Heart right ventricle (tissue), 16 donors: ENCODE results near the gene RABL6. TPM values are rescaled to one million over a fixed set of nuclear protein-coding genes. Genes with fewer than 3 reads are reported as not detected.
"Not testable (repeated sequence)": the region's sequence is repeated elsewhere in the genome, so short reads cannot be mapped to it uniquely, and the experiment has no call there.

Experiments used
- ATAC-seq, 8 donors: fragments of 200-7000 bp; cut with Tn5 transposase; one replicate each; pipeline ENCODE4 v1.9.1; 2020; ENCODE audit warnings: mild to moderate bottlenecking in 8 of 8, moderate library complexity in 8 of 8, moderate number of reproducible peaks in 1 of 8
- DNase-seq, 2 donors: peaks; one replicate each; pipeline ENCODE4 v3.0.0-alpha.2; 2020
- H3K27ac ChIP-seq, 10 donors: fragments of 200-600 bp; sonication (generic) in 2 of 10; one replicate each; pipeline versions ENCODE4 v1.5.0 to v1.8.0; 2020 to 2022; ENCODE audit warnings: mild to moderate bottlenecking in 3 of 10
- H3K27me3 ChIP-seq, 7 donors: fragments of 200-600 bp; one replicate each; pipeline ENCODE4 v1.8.0; 2021 to 2022; ENCODE audit warnings: mild to moderate bottlenecking in 2 of 7
- H3K36me3 ChIP-seq, 9 donors: fragments of 200-600 bp; sonication (generic) in 1 of 9; one replicate each; pipeline versions ENCODE4 v1.5.0 to v1.8.0; 2020 to 2022; ENCODE audit warnings: mild to moderate bottlenecking in 2 of 9
- H3K4me1 ChIP-seq, 9 donors: fragments of 200-600 bp; sonication (generic) in 1 of 9; one replicate each; pipeline versions ENCODE4 v1.5.0 to v1.8.0; 2020 to 2022; ENCODE audit warnings: mild to moderate bottlenecking in 4 of 9
- H3K4me3 ChIP-seq, 10 donors: fragments of 200-600 bp; sonication (generic) in 2 of 10; one replicate each; pipeline versions ENCODE4 v1.5.0 to v1.8.0; 2020 to 2022; ENCODE audit warnings: mild to moderate bottlenecking in 7 of 10, moderate library complexity in 2 of 10
- H3K9me3 ChIP-seq, 11 donors: fragments of 200-600 bp in 10 of 11; sonication (generic) in 2 of 11; one replicate each; pipeline versions ENCODE4 v1.5.0 to v1.8.0; 2013 to 2022; ENCODE audit warnings: mild to moderate bottlenecking in 2 of 11, control low read depth in 1 of 11, moderate library complexity in 1 of 11
- WGBS, 2 donors: extraction: QIAGEN DNeasy Blood & Tissue Kit; methylation state at CpG; one replicate each; pipeline ENCODE4 v1.1.7; 2013; ENCODE audit warnings: inconsistent platforms in 1 of 2; 5-methylcytosine and 5-hydroxymethylcytosine counted together
- intact Hi-C, 10 donors: fragments of 100-400 bp; cut with DNase I; formaldehyde crosslinking; loops; one replicate each; pipeline versions ENCODE4 v1.11.1 to v1.14.2; 2022
- polyA plus RNA-seq, 2 donors: library from polyadenylated mRNA; stranded (reverse); fragments of 200-250 nt; gene quantifications; one replicate each; pipeline ENCODE4 v1.2.3, GENCODE V29; 2013
- total RNA-seq, 10 donors: library from RNA; stranded (reverse); fragmentation: NEBNext Ultra II Directional in 3 of 10; extraction: Animal tissue kit (Norgen Biotek cat#: 25700) in 3 of 10; gene quantifications; one replicate each; pipeline versions ENCODE4 v1.2.1 to v1.2.4, GENCODE V29; 2021 to 2023
- TF ChIP-seq, protein P1 (sequence below), 9 donors: fragments of 200-600 bp; sonication (generic) in 2 of 9; IDR thresholded peaks; one replicate each; pipeline versions ENCODE4 v1.5.0 to v1.8.0; 2021 to 2022; ENCODE audit warnings: antibody characterized with exemption in 9 of 9, mild to moderate bottlenecking in 5 of 9, moderate library complexity in 1 of 9
- donor health status: Arrhythmogenic right ventricular cardiomyopathy.
- donor health status: ischemic (EF 13 %, LVEDD 7.1; RV severe dilation, severe dysfunction).
- donor health status: healthy with polysubstance abuse.
- donor health status: DM: no; HTN: yes; CAD: no.
- donor health status: DM: no; HTN: no; CAD: no.
- donor health status: ischemic (EF 25% LVEDD 6.9; RV normal size, moderate dysfunction).
- donor health status: ischemic (EF 25% LVEDD 5.7; RV mildly dilated, moderate dysfunction).
- donor health status: healthy.
- donor health status: DM: yes; HTN: yes; CAD: no.
- donor health status: Ischemic cardiomyopathy.
- donor health status: ischemic (EF 35%, LVEDD 5.7; RV mildly dilated, moderate dysfunction).
- donor health status: nonischemic (EF 11% LVEDD 7.7; RV severe dilation, severe dysfunction).
- donor health status: DM: yes; HTN: yes; CAD: no.
- donor health status: PGD.
- donor health status: ischemic (EF 29% LVEDD 5.4; RV normal size, mild dysfunction).
- donor health status: nonischemic (EF 23%, LVEDD 6.1; RV moderate dilation, normal function).

Gene RABL6
- total and polyA plus RNA-seq, 12 donors = 60.5 to 97.4 (median 66.6) TPM

DNA sequence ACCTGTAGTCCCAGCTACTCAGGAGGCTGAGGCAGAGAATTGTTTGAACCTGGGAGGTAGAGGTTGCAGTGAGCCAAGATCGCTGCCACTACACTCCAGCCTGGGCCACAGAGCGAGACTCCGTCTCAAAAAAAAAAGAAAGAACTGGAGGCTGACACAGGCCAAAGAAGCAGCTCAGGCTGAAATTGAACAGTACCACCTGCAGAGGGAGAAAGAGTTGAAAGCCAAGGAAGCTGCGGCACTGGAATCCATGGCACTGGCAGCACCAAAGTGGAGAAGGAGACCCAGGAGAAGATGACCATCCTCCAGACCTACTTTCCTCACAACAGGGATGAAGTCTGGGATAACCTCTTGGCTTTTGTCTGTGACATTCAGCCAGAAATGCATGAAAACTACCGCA is 27.9 kb upstream of the RABL6 start:
- no peaks in the 10 kb centered on the region for H3K4me1 ChIP-seq
- DNase-seq (no peak), ATAC-seq (no peak)
- WGBS, 2 donors = 74 to 76% methylated on average over 5 of the region's 5 CpGs
- no peak overlapping the region for H3K4me3 ChIP-seq
- no peak overlapping the region for H3K27ac ChIP-seq
- H3K36me3 ChIP-seq = no peaks in the 10 kb centered on the region
- intact Hi-C loops = loop anchor here in 2 of 10 donors (10.0 kb wide), 2 partner anchors 285 to 455 kb away; partner anchors contain the start of gene SLC34A3 (in 1 of the 2)
- TF ChIP-seq, protein P1, sequence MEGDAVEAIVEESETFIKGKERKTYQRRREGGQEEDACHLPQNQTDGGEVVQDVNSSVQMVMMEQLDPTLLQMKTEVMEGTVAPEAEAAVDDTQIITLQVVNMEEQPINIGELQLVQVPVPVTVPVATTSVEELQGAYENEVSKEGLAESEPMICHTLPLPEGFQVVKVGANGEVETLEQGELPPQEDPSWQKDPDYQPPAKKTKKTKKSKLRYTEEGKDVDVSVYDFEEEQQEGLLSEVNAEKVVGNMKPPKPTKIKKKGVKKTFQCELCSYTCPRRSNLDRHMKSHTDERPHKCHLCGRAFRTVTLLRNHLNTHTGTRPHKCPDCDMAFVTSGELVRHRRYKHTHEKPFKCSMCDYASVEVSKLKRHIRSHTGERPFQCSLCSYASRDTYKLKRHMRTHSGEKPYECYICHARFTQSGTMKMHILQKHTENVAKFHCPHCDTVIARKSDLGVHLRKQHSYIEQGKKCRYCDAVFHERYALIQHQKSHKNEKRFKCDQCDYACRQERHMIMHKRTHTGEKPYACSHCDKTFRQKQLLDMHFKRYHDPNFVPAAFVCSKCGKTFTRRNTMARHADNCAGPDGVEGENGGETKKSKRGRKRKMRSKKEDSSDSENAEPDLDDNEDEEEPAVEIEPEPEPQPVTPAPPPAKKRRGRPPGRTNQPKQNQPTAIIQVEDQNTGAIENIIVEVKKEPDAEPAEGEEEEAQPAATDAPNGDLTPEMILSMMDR (IDR thresholded peaks at IDR 0.05) = no peak
- H3K27me3 ChIP-seq = no peaks in the 10 kb centered on the region
- H3K9me3 ChIP-seq = no peaks in the 10 kb centered on the region

DNA sequence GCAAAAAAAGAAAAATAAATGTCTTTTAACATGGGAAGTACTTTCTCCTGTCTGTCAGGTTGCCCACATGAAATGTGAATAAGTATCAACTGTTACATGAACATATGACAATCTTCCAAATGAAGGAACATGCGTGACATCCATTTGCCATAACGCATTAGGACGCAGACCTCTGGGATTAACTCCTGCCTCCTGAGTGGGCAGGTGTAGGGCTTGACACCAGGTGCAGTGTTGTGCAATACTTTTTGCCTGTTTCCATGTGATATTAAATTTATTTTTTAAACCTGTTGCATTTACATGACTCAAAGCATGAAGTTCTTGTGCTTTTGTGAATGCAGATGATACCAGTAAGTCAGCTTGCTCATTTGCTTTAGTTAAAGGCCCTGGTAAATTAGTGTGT is 25.3 kb upstream of the RABL6 start:
- H3K9me3 ChIP-seq = no peaks in the 10 kb centered on the region
- H3K27ac ChIP-seq = no peak overlapping the region
- DNase-seq (no peak), ATAC-seq (no peak)
- TF ChIP-seq, protein P1 (IDR thresholded peaks at IDR 0.05) = no peak
- intact Hi-C loops = loop anchor here in 2 of 10 donors (10.0 kb wide), 2 partner anchors 282 to 452 kb away; partner anchors contain the start of gene SLC34A3 (in 1 of the 2)
- no peak overlapping the region for H3K4me3 ChIP-seq
- H3K36me3 ChIP-seq = no peaks in the 10 kb centered on the region
- no peaks in the 10 kb centered on the region for H3K27me3 ChIP-seq
- WGBS, 2 donors = 96 to 99% methylated on average over 3 of the region's 3 CpGs
- H3K4me1 ChIP-seq = peaks cover 0 to 5% (median under 1%) of the 10 kb centered on the region in 9 donors

DNA sequence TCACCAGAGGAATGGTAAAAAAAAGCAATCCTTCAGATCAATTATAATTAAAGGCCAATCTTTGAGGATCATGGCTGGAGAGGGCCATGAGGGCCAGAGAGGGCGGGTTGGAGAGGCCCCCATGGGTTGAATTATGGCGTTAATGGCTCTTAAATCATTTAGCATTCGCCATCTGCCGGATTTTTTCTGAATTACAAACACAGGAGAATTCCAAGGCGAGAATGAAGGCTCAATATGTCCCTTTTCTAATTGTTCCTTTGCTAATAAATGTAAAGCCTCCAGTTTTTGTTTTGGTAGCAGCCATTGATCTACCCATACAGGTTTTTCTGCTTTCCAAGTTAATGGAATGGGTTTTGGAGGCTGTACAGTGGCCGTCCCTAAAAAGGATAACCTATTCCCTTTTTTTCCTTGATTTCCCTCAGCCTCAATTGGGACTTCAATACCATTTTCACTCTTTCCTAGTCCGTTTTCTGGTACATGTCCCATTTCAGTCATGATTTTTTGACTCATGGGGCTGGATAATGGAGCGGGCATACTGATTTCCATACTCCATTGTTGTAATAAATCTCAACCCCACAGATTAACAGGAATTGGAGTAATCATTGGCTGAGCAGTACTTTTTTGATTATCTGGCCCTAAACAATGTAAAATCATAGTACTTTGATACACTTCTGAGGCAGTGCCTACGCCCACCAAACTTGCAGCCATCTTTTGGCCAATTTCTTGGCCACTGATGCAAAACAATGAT is 23.3 kb upstream of the RABL6 start:
- Histone ChIP-seq H3K27me3 (no peaks in the 10 kb centered on the region), H3K36me3 (no peaks in the 10 kb centered on the region), H3K4me3 (no peak overlapping the region), H3K4me1 (peaks cover 0 to 15% (median 3%) of the 10 kb centered on the region in 9 donors), H3K27ac (no peak overlapping the region), H3K9me3 (no peaks in the 10 kb centered on the region)
- ATAC-seq (no peak), DNase-seq (no peak)
- intact Hi-C loops = loop anchor here in 3 of 10 donors (2.0 to 10.0 kb wide), 3 partner anchors 250 to 450 kb away; partner anchors contain the start of gene SLC34A3 (in 1 of the 3)
- WGBS, 2 donors = 58 to 59% methylated on average over 9 of the region's 9 CpGs
- TF ChIP-seq, protein P1 (IDR thresholded peaks at IDR 0.05) = peak in 8 of 9 donors; percentile 11 to 61 (median 50)

DNA sequence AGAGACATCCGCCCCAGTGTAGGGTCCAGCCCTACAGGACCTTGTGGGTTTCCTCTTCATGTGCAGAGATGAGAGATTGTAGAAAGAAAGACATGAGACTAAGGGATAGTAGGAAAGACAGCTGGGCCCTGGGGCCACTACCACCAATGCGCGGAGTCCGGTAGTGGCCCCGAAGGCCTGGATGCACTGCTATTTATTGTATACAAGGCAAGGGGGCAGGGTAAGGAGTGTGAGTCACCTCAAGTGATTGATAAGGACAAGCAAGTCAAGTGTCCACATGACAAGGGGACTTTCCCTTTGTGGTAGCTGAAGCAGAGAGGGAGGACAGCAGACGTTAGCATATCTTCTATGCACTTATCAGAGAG is 22.8 kb upstream of the RABL6 start:
- 83 to 84% methylated on average over 6 of the region's 6 CpGs for WGBS, 2 donors
- Histone ChIP-seq H3K4me3 (no peak overlapping the region), H3K9me3 (no peaks in the 10 kb centered on the region), H3K27me3 (no peaks in the 10 kb centered on the region), H3K36me3 (no peaks in the 10 kb centered on the region), H3K4me1 (peaks cover 0 to 20% (median 4%) of the 10 kb centered on the region in 9 donors), H3K27ac (no peak overlapping the region)
- intact Hi-C loops = loop anchor here in 7 of 10 donors (2.0 to 10.0 kb wide), 6 partner anchors 162 to 450 kb away; partner anchors contain the start of genes C8G (in 1 of the 7), FUT7 (in 1 of the 7) and SLC34A3 (in 1 of the 7)
- no peak for DNase-seq
- peak in 1 of 8 donors; percentile 27 for ATAC-seq
- TF ChIP-seq, protein P1 (IDR thresholded peaks at IDR 0.05) = no peak

DNA sequence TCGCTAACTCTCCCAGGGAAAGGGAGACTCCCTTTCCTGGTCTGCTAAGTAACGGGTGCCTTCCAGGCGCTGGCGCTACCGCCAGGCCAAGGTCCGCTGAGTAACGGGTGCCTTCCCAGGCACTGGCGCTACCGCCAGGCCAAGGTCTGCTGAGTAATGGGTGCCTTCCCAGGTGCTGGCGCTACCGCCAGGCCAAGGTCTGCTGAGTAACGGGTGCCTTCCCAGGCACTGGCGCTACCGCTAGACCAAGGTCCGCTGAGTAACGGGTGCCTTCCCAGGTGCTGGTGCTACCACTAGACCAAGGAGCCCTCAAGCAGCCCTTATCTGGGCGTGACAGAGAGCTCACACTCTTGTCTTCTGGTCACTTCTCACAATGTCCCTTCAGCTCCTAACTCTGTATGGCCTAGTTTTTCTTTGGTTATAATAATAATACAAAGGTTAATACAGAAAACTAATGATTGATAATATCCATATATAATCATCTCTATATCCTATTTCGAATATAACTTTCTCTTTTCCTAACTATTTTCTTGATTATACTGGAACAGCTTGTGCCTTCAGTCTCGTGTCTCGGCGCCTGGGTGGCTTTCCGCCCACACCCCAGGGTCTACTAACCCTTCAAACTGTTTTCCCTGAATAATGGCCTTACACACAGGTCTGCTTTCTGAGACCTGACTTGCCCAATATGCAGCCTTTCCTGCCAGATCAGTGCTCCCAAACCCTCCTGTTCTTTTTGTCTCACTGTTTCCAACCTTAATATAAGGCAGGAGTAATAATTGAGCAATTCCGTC is 22.0 kb upstream of the RABL6 start:
- intact Hi-C loops = loop anchor here in 7 of 10 donors (2.0 to 10.0 kb wide), 7 partner anchors 162 to 449 kb away; partner anchors contain the start of genes C8G (in 1 of the 7), FUT7 (in 1 of the 7) and SLC34A3 (in 1 of the 7)
- 87 to 88% methylated on average over 23 of the region's 23 CpGs for WGBS, 2 donors

More for the DNA sequence above, 22.0 kb upstream of the RABL6 start:
- H3K27me3 ChIP-seq, H3K4me3 ChIP-seq, DNase-seq, H3K9me3 ChIP-seq, H3K36me3 ChIP-seq, H3K27ac ChIP-seq, ATAC-seq: not testable (repeated sequence)
- H3K4me1 ChIP-seq = peaks cover 5 to 27% (median 10%) of the 10 kb centered on the region in 9 donors
